ENCODE measurements around the gene SENP2.
"Not testable (repeated sequence)": the region's sequence is repeated elsewhere in the genome, so short reads cannot be mapped to it uniquely, and the experiment has no call there.

Gene SENP2

GRCh38 chr3:185648396-185648795, 62.3 kb downstream of the SENP2 start:
- no peak for DNase-seq

DNA sequence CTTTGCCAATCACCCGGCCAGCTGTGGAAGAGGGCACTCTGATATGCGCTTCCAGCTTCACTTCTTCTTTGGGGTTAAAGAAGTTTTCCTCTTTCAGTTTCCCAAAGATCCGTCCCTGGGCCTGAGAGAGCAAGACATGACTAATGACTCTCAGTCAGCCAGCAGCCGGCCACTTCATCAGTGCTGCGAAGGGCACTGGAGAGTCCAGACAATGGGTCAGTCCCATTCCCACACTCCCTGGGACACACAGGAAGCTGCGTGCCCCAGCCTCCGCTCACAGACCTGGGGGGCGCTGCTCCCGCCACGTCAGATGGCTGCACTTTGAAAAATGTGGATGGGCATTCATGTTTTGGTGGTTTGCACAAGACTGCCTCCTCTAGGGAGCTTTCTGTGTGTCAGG, 63.3 kb downstream of the SENP2 start:
- DNase-seq: no peak

DNA sequence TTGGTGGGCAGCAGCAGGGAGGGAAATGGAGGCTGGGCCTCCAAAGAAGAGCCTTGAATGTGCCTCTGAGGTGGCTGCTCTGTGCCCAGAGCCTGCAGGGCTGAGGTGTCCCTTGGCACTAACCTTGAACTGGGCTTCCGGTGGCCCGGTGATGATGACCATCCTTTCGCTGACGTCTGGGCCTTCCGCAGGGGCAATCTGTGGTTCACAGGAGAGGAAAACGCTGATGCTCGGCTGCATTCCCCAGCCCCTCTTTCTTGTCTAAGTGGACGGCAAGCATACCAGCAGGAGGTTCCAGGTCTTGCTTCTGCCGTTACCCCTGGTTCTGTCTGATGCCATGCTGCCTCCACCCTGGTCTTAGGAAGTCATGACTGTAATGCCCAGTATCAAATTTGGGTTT, 65.9 kb downstream of the SENP2 start:
- DNase-seq: no peak

DNA sequence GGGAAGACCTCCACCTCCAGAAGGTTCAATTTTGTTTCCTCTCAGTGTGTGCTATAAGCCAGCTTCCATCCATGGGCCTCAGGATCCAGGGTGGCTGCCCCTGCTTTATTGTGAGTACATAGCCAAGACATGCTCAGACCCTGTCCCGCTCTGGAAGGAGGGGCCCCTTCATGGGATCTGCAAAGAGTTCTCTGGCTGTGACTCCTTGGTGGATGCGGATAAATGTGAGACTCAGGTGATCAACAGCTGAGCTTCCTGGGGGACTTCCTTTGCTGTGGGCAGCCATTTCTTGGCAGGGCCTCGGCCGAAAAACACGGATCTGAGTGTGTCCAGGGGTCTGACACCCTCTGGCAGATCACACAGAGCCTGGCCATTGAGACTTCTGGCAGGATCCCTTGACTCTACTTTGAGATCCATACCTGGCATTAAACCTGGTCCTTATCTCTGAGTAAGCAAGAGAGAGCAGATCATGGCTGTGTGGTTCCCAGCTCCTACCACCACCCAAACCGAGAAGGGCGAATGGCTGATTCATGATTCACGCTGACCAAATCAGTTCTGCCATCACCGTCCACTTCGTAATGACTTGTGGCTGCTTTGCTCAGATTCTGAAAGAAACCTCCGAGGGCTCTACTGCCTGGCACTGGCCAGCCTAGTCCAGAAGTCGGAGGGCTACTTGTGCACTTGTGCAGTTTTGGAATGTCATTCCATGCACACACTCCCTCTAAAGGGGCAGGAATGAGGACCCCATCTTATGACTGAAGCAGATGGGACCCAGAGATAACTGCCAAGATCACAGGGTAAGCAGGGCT, 68.1 kb downstream of the SENP2 start:
- no peak for DNase-seq

GRCh38 chr3:185654758-185655145, 68.7 kb downstream of the SENP2 start:
- no peak for DNase-seq

- DNase-seq: no peak
Observed at GRCh38 chr3:185655426-185656320, 69.6 kb downstream of the SENP2 start.

DNA sequence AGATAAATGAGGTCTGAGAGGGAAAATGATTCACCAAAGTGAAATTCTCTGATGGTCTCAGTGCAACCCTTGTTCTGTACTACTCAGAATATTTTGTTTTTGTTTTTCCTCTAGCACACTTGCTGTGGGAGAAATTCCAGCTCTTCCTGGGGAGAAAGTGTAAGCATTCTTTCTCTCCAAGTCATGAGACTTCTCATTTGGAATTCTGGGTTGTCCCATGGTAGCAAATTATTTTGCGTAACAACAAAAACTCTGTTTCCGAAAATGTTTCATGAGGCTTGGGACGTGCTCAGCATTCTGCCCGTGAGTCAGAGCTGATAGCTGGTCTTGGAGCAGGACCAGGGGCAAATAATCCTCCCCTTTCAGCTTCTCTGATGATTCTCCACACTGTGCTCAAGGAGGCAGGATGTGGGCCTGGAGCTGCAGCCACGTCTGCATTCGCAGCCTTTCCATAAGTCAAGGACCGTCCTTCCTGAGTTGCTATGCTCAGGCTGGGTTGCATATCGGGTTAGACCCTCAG, 70.3 kb downstream of the SENP2 start:
- DNase-seq: no peak

DNA sequence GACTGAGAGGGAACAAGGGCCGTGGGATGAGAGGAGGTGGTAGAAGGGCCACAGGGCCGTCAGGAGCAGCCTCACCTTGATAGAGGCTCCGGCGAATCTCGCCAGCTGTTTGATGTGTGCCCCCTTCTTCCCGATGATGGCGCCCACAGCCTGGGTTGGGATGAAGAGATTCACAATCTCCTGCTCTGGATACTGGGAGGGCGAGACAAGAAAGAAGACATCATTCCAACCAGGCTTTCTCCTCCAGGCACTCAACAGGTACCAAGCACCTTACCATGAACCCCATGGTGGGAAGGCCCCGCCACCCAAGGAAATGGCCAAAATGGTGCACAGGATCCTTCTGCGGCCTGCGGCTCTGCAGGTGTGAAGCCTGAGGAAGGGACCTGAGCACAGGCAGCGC, 71.1 kb downstream of the SENP2 start:
- DNase-seq: no peak

DNA sequence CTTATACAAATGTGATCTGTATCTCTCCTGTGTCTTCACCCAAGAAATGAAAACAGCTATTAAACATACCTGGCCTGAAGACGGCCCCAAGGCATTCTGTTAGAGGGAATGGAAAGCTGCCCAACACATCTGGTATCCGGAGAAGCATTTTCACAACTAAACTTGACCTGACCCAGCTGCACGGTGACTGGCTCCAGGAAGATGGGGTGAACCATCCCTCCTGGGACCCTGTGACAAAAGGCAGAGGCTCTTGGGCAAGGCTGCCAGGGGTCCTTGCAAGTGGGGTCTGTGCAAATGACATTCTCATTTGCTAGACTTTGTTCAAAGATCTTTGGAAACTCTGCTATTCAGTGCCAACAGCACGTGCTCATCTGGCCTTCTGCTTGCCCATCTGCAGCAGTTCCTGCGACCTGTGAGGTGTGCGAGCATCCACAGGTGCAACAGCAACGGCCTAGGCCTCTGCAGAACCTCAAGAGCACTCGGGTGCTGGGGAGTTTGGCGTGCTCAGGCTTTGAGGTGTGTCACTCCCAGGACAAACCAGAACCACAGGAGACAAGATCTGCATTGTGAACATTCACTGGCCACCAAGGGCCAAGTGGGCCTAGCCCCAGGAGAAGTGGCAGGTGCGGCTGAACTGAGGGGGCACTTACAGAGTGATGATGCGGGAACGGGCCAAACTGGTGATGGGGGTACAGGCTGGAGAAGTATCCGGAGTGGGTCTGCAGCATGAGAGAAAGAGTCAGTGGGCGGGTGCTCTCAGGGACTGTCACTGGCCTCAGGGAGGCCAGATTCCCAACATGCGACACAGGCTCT, 71.8 kb downstream of the SENP2 start:
- no peak for DNase-seq

- DNase-seq: no peak
Observed at GRCh38 chr3:185658504-185658912, 72.4 kb downstream of the SENP2 start.

DNA sequence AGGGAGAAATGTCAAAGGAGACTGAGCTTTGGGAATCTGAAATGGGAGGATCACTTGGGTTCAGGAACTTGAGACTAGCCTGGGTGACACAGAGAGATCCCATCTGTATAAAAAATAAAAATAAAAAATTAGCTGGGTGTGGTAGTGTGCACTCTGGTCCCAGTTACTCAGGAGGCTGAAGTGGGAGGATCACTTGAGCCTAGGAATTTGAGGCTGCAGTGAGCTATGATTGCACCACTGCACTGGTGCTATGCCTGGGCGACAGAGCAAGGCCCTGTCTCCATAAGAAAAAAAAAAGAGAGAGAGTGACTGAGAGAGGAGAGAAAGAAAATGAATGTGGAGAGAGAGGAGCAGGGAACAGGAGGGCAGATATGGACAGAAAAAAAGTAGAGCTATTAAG, 72.8 kb downstream of the SENP2 start:
- DNase-seq: no peak

GRCh38 chr3:185659942-185660921, 74.1 kb downstream of the SENP2 start:
- DNase-seq: peak; percentile 60

DNA sequence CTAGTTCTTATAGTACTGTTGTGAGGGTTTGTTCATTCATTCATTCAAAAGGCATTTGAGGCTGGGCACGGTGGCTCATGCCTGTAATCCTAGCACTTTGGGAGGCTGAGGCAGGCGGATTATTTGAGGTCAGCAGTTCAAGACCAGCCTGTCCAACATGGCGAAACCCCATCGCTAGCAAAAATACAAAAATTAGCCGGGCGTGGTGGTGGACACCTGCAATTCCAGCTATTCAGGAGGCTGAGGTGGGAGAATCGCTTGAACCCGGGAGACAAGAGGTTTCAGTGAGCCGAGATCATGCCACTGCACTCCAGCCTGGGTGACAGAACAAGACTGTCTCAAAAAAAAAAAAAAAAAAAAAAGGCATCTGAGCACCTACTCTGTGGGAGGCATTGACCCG, 75.2 kb downstream of the SENP2 start:
- not testable (repeated sequence) for DNase-seq

- DNase-seq: no peak
Observed at GRCh38 chr3:185661772-185662171, 75.7 kb downstream of the SENP2 start.

GRCh38 chr3:185663929-185664328, 77.8 kb downstream of the SENP2 start:
- no peak for DNase-seq

- no peak for DNase-seq
Observed at GRCh38 chr3:185667574-185667973, 81.5 kb downstream of the SENP2 start.

DNA sequence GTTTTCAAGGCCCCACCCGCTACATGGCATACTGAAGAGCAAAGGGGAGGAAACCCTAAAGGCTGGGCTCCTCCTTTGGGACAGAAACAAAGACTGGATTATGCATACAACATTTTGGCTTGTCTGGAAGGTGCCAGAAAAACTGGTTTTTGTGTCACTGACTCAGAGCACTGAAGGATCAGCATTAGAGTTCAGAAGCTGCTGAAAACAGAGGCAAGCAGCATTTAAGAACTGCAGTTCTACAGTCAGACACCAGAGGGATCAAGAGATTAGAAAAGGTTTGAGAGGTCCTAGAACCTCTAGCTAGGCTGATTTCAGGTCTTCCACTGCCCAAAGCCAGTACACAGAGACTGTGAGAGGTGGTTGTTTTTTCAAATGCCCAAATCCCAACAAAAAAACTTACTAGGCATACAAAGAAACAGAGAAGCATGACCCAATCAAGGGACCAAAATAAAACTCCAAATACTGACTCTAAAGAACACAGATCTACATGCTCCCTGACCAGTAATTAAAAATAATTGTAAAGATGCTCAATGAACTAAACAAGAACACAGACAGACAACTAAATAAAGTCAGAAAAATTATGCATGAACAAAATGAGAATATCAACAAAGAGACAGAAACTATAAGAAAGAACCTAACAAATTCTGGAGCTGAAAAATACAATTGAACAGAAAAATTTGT, 91.2 kb downstream of the SENP2 start:
- DNase-seq: no peak

- DNase-seq: no peak
Observed at GRCh38 chr3:185678027-185678426, 91.9 kb downstream of the SENP2 start.

DNA sequence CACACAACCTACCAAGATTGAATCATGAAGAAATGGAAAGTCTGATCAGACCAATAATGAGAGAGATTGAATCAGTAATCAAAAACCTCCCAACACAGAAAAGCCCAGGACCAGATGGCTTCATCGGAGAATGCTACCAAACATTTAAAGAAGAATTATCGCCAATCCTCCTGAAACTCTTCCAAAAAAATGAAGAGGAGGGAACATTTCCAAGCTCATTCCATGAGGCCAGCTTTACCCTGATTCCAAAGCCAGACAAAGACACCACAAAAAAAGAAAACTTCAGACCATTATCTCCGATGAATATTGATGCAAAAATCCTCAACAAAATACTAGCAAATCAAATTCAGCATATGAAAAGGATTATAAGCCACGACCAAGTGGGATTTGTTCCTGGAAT, 94.1 kb downstream of the SENP2 start:
- no peak for DNase-seq
